ENCODE results near the gene PTH2. TPM values are rescaled to one million over a fixed set of nuclear protein-coding genes. Genes with fewer than 3 reads are reported as not detected.

Gene PTH2
- total RNA-seq, 1 donor: not detected

- no peak for DNase-seq (ENCODE audit: low read depth)
- H3K4me3 ChIP-seq (ENCODE audit: low read depth, low read length): no peak overlapping the region
- TF ChIP-seq CTCF (IDR thresholded peaks at IDR 0.05; ENCODE audit: insufficient read depth, low read depth, low read length): no peak
These were observed 13.3 kb upstream of the PTH2 start for GRCh38 chr19:49436381-49437017.

- no peak overlapping the region for H3K4me3 ChIP-seq (ENCODE audit: low read depth, low read length)
- DNase-seq (ENCODE audit: low read depth): no peak
- no peak for TF ChIP-seq CTCF (IDR thresholded peaks at IDR 0.05; ENCODE audit: insufficient read depth, low read depth, low read length)
These were observed 12.4 kb upstream of the PTH2 start for GRCh38 chr19:49435670-49436069.

GRCh38 chr19:49434907-49435583, 11.8 kb upstream of the PTH2 start:
- H3K4me3 ChIP-seq (ENCODE audit: low read depth, low read length): no peak overlapping the region
- no peak for DNase-seq (ENCODE audit: low read depth)
- TF ChIP-seq CTCF (IDR thresholded peaks at IDR 0.05; ENCODE audit: insufficient read depth, low read depth, low read length): no peak

- no peak for TF ChIP-seq CTCF (IDR thresholded peaks at IDR 0.05; ENCODE audit: insufficient read depth, low read depth, low read length)
- no peak overlapping the region for H3K4me3 ChIP-seq (ENCODE audit: low read depth, low read length)
- DNase-seq (ENCODE audit: low read depth): no peak
These were observed 10.1 kb upstream of the PTH2 start for GRCh38 chr19:49433240-49433901.

- DNase-seq (ENCODE audit: low read depth): no peak
- no peak overlapping the region for H3K4me3 ChIP-seq (ENCODE audit: low read depth, low read length)
- TF ChIP-seq CTCF (IDR thresholded peaks at IDR 0.05; ENCODE audit: insufficient read depth, low read depth, low read length): no peak
These were observed 9.2 kb upstream of the PTH2 start for GRCh38 chr19:49432141-49433073.

GRCh38 chr19:49431330-49431749, 8.1 kb upstream of the PTH2 start:
- TF ChIP-seq CTCF (IDR thresholded peaks at IDR 0.05; ENCODE audit: insufficient read depth, low read depth, low read length): no peak
- DNase-seq (ENCODE audit: low read depth): no peak
- H3K4me3 ChIP-seq (ENCODE audit: low read depth, low read length): no peak overlapping the region
